Pons (tissue), 1 donor: ENCODE measurements around the gene GPR158.

ENCODE experiments used
- DNase-seq: peaks from one replicate; pipeline ENCODE4 v3.0.0-alpha.2; 2016; ENCODE audit warnings: low spot score

The GPR158 gene

DNA sequence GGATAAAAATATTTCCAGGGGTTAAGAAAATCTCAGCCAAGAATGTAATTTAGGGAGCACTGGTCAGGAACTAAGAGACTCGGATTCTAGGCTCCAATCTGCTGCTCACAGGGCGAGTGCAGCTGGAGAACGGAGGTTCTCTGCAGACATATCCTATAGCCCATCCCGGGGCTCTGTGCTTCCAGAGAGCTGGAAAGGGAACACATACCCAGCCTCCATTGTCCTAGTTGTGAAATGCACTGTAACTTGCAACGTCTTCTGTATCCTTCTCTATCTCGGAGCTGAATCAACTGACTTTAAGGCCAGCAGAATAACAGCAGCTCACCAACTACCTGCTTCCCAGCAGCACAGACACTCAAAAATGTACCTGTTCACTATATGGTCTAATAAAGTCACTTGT lies 408.2 kb downstream of the GPR158 start:
- DNase-seq, result peak; percentile 3

DNA sequence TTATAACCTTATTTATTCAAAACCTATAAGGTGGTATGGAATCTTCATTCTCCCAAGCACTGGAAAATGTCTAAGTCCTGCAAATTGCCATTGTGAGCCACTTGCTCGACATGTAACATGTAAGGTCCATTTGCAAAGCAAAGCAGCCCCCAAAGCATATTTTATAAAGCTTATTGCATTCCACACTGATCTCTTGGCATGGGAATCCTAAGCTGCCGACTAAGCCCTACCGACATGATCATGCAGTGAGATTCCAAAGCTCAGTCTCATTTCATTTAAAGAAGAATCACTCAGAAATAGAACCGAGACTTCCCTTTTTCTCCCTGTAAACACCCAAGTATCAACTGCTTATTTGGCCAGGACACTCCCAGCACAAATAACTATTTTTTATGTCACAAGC lies 425.9 kb downstream of the GPR158 start:
- DNase-seq, result no peak

DNA sequence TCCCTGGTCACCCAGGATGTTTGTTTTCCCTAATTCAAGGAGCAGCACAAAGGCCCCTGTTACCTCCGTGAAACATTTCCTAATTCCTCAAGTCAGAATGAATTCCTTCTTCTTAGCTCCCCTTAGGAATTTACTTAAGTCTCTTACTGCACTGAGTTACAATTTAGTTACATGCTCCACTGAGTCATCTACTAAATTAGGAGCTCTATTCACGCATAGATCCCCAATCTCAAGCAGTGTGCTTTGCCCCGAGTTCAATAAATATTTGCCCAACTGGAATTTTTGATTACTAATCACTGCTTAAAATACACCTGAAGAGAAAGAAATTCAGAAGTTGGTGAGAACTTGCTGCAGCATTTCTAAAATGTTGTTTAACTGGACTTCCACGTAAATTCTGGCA lies 429.8 kb downstream of the GPR158 start:
- DNase-seq, result no peak

DNA sequence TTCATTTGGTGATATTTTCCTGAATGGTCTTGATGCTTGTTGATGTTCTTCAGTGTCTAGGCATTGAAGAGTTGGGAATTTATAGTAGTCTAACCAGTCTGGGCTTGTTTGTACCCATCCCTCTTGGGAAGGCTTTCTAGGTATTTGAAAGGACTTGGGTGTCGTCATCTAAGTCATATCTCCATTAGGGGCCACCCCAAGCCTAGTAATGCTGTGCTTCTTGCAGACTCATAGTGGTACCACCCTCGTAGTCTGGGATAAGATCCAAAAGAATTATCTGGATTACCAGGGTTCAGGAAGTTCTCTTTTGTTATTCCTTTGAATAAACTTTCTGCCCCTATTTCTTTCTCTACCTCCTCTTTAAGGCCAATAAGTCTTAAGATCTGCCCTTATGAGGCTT lies 439.9 kb downstream of the GPR158 start:
- no peak for DNase-seq

DNA sequence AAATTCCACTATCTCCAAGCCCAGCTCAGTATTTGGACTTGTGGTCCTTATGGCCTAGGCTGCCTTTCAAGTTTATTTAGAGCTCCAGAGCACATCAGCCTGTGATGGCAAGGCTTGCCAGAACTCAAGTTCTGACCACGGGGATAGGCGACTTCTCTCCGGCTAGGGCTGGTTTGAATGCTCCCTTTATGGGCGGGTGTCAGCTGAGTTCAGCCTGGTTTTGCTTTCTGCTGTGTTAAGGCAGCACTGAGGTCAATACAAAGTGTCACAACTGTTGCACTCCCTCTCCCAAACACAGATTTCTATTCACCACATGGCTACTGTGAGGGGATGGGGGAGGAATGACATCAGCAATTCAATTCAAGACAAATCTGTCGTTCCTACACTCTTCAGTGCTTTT lies 441.1 kb downstream of the GPR158 start:
- DNase-seq, result peak; percentile 60

DNA sequence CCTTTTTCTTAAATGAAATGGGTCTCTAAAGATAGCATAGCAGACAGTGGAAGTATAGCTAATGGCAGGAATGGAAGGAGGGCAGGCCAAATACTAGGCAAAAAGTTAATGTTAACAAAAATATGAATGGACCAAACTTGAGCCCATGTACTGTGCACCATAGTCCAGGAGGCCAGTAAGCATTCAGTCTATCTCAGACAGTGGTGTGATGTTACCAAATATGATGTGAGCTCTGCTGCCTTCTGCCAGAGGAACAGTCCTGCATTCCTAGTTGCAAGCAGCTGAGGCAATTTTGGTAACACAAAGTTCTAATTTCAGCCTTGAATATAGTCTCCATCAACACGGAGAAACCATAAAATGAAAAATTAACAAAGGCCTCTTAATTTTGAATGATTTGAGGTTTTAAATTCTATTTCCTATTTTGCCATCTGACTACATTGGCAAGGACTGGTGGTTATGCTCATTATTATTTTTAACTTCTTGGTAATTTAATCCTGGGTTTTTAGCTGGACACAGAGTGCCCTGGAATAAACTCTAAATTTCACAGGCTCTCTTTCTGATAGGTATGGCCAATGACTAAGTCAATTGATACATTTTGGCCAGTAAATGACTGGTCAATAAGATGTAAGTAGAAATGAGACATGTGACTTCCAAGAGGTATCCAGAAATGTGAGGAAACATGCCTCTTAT lies 442.2 kb downstream of the GPR158 start:
- DNase-seq, result no peak

DNA sequence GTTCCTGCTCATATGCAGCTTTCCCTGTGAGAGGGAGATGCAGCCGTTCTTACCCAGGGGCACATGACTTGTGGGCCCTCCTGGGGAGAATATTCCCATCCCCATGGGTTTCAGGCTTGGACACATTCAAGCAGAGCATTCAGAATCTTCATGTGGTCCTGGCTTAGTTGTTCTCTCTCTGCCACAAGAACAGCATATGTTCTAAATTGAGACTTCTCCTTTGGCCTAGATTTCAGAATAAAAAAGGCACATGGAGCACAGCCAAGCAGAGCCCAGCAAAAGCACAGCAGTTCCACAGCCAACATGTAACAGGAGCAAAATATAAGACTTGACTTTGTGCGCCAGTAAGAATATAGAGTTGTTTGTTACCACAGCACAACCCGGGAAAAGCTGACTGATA lies 452.8 kb downstream of the GPR158 start:
- no peak for DNase-seq

DNA sequence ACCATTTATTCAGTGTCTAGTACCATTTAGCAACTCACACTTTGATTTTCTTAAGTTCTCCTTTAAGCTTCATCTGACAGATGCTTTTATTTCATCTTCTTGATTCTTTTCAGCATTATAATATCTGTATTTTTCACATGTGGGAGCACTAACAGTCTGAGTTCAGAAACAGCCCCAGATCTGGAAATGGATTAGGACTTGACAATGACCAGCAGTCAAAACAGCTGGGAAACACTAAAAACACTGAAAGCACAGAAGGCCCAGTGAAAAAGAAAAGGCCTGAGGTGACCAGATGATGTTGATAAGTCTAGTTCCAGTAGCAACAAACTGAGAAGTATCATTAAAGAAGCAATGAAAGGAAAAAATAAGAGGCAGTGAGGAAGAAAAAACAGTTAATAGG lies 454.5 kb downstream of the GPR158 start:
- no peak for DNase-seq

DNA sequence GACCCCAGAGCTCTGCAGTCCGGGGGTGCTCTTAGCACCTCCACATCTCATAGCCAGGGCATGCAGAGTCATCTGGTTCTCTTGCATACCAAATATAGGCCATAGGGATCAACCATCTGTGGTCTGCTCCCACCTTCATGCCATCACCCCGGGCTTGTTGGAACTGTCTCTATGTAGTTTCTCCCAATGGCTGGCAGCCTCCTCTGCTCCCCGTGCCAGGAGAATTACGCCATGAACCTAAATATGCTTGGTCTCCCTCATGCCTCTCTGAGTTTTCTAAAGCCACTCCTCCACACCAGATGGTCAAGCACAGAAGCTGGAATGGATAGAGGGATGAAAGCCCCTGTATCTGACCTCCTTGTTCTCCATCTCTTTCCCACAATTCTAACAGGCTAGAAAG lies 456.7 kb downstream of the GPR158 start:
- no peak for DNase-seq

DNA sequence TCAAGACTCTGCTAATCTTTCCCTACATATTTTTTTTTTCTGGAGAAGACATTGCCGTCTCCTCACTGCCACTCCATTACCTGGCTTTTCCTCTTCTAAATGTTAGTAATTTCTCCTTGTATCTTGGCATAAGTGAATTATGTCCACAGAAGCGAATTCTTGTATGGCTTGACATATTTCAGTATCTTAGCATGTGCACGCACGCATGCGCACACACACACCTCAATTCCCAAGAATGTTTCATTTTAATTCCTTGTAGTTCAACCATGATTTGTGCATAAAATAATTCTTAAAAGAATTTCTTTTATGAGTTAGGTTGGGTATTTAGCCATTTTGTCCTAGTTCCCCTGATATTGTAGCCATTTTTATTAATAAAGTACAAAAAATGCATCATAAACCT lies 458.0 kb downstream of the GPR158 start:
- DNase-seq, result no peak

DNA sequence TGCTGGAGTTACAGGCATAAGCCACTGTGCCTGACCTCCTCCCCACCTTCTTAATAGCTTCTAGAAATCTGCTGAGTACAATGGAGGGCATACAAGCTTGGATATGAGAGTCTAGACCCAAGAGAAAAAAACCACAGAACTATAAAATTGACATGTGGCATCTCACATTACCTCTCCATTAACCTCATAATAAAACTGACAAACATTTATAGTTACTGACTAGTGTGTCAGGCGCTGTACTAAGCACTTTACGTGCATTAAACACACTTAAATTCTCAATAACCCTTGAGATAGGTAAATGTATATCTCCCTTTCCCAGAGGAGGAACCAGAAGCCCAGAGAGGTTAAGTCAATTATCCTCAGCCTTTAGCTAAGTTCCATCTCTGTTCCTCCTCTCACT lies 458.7 kb downstream of the GPR158 start:
- no peak for DNase-seq

DNA sequence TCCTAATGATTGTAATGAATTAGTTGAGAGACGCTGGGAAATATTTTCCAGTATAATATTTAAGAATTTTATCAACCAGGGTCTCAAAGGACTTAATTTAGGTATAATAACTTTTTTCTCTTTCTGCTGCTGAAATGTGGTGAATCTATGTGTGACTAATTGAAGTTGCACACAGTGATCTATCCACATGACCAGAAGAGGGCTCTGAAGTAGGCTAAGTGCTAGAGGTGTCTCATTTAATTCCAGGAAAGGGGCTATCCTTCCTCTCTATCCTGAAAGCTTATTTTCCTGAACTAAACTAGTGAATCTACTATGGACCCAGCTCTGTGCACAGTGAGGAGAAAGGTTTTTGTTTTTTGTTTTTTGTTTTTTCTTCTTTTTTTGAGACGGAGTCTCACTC lies 464.8 kb downstream of the GPR158 start:
- no peak for DNase-seq

DNA sequence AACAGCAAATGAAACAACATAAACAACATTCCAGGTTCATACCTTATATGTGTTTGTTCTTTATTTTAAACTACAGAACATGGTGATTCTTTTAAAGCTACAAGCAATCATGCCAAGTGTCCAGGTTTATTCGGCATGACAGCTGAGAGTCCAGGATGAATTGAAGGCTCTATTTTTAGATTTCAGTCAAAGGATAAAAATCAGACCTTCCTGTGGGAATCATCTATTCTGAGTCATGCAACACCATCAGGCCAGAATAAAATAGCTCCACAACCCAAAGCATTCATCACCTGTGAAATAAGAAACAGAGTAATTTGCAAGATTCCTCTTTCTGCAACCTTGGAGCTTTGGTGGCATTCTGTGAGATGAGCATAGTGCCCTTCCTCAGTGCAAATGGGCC lies 466.8 kb downstream of the GPR158 start:
- no peak for DNase-seq

DNA sequence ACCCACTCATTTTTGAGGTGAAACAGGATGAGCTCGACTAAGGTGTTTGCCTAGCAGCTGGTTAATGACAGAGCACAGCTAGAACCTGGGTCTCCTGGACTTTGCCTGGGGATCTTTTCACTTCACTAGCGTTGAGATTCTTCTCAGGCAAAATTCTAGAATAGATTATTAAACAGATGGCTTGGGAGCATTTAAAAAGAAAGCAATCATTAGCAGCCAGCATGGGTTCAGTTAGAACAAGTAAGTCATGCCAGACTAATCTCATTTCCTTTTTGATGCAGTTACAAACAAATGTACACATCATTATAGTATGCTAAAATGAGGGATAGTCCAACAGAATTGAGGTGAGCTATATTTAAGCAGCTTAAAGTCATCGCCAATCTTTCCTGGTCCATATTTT lies 467.9 kb downstream of the GPR158 start:
- no peak for DNase-seq

DNA sequence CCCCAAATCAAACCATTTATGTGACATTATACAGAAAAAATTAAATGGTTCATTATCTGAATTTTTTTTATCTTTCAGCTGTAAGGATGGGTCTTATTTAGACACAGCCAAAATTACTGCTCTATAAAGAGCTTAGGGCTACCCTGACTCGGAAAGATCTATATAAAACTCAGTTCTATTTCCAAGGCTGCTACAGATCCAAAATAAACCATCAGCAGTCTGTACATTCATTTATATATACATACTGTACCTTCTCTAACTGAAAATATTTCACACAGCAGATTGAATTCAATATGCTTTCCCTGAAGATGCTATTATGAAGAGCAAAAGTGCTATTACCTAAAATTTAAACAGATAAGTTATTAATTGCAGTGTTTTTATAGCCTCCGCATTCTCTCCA lies 471.6 kb downstream of the GPR158 start:
- DNase-seq, result no peak

DNA sequence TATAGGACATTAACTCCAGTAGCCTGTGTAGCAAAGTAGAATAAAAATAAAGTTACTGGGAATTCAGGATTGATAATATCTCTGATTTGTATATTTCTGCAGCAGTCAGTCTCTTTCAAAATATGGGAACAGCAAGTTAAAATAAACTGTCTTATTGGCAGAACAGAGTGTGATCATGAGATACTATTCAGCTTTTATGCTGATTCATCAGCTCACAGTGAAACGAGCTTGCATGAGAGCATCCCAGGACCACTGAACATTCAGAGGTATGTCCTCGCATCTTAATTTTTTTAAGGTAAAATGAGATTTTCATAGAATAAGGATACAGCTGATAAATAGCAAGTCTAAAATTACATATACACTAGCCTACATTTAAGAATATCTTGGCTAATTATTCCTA lies 476.7 kb downstream of the GPR158 start:
- DNase-seq, result no peak
